Tibial nerve (tissue), 4 donors: ENCODE data around the gene NEU1. TPM values are rescaled to one million over a fixed set of nuclear protein-coding genes. Genes with fewer than 3 reads are reported as not detected.
A peak's percentile ranks its signal among the peaks of the same experiment; 100 is the strongest.

Experiments
- DNase-seq, 2 donors: peaks; one replicate each; pipeline ENCODE4 v3.0.0-alpha.2; 2019; ENCODE audit warnings: low spot score in 2 of 2
- H3K27ac ChIP-seq, 4 donors: fragments of 200-600 bp; sonication (generic) in 3 of 4; one replicate each; pipeline ENCODE4 v1.5.1; 2017 to 2019; ENCODE audit warnings: mild to moderate bottlenecking in 1 of 4
- H3K27me3 ChIP-seq, 2 donors: fragments of 200-600 bp; sonication (generic) in 1 of 2; one replicate each; pipeline versions ENCODE4 v1.5.1 to v1.6.0; 2017 to 2019
- H3K36me3 ChIP-seq, 3 donors: fragments of 200-600 bp; sonication (generic); one replicate each; pipeline ENCODE4 v1.5.1; 2018 to 2019
- H3K4me1 ChIP-seq, 4 donors: fragments of 200-600 bp; sonication (generic) in 3 of 4; one replicate each; pipeline ENCODE4 v1.5.1; 2017 to 2019
- H3K4me3 ChIP-seq, 4 donors: fragments of 200-600 bp; sonication (generic) in 3 of 4; one replicate each; pipeline ENCODE4 v1.5.1; 2017 to 2019; ENCODE audit warnings: mild to moderate bottlenecking in 1 of 4, moderate library complexity in 1 of 4
- H3K9me3 ChIP-seq, 4 donors: fragments of 200-600 bp; sonication (generic) in 3 of 4; one replicate each; pipeline ENCODE4 v1.5.1; 2017 to 2019
- EP300 ChIP-seq, 2 donors: sonication (generic); formaldehyde crosslinking; IDR thresholded peaks; one replicate each; pipeline ENCODE4 v1.6.1; 2017; ENCODE audit warnings: antibody characterized with exemption in 2 of 2, mild to moderate bottlenecking in 1 of 2
- POLR2A ChIP-seq, 2 donors: fragments of 450-650 bp; IDR thresholded peaks; one replicate each; pipeline ENCODE4 v1.6.1; 2017; ENCODE audit warnings: antibody characterized with exemption in 2 of 2, mild to moderate bottlenecking in 2 of 2, moderate library complexity in 2 of 2
- WGBS, 2 donors: methylation state at CpG; one replicate each; pipeline ENCODE4 v1.1.5; 2018; 5-methylcytosine and 5-hydroxymethylcytosine counted together
- total RNA-seq, 4 donors: library from RNA; depleted of rRNA; stranded (reverse); fragments of >200 nt; gene quantifications; one replicate each; pipeline ENCODE4 v1.1.0, GENCODE V29; 2016
- TF ChIP-seq, protein P1 (sequence below), 5 experiments: fragments of 200-600 bp in 3 of 5; fragments of 450-650 bp in 2 of 5; sonication (generic) in 3 of 5; IDR thresholded peaks; one replicate each; pipeline ENCODE4 v1.5.1; 2016 to 2019; ENCODE audit warnings: antibody characterized with exemption in 5 of 5, mild to moderate bottlenecking in 3 of 5, moderate library complexity in 2 of 5

NEU1 gene
- total RNA-seq, 4 donors from 2014 or later: 25.8 to 44.6 (median 33.8) TPM

DNA sequence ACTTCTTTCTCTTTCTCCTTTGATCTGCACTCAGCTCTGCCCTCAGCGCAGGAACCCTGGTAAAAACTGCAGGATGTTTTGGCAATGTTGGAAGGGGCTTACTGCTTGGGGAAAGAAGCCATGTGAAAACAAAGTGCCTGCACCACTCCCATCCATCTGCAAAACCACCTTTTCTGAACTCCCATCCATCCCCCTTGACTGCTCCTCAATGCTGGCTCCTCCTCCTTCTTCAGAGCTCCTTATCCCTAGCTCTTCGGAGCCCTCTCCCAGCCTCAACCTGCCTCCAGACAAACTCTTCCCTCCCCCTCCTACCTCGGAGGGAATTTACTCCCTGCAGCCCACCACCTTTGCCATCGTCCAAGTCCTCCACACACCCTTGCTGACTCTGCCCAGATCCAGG, 43.5 kb upstream of the NEU1 start:
- Histone ChIP-seq H3K9me3 (no peaks in the 10 kb centered on the region), H3K27ac (no peak overlapping the region), H3K27me3 (no peaks in the 10 kb centered on the region), H3K36me3 (no peaks in the 10 kb centered on the region), H3K4me3 (no peak overlapping the region), H3K4me1 (peaks cover 0 to 21% (median 10%) of the 10 kb centered on the region in 4 donors)
- WGBS, 2 donors: 25 to 28% methylated on average over 4 of the region's 4 CpGs
- DNase-seq: no peak
- TF ChIP-seq POLR2A (IDR thresholded peaks at IDR 0.05) (no peak), EP300 (IDR thresholded peaks at IDR 0.05) (no peak)
- TF ChIP-seq, protein P1, sequence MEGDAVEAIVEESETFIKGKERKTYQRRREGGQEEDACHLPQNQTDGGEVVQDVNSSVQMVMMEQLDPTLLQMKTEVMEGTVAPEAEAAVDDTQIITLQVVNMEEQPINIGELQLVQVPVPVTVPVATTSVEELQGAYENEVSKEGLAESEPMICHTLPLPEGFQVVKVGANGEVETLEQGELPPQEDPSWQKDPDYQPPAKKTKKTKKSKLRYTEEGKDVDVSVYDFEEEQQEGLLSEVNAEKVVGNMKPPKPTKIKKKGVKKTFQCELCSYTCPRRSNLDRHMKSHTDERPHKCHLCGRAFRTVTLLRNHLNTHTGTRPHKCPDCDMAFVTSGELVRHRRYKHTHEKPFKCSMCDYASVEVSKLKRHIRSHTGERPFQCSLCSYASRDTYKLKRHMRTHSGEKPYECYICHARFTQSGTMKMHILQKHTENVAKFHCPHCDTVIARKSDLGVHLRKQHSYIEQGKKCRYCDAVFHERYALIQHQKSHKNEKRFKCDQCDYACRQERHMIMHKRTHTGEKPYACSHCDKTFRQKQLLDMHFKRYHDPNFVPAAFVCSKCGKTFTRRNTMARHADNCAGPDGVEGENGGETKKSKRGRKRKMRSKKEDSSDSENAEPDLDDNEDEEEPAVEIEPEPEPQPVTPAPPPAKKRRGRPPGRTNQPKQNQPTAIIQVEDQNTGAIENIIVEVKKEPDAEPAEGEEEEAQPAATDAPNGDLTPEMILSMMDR (IDR thresholded peaks at IDR 0.05): no peak

DNA sequence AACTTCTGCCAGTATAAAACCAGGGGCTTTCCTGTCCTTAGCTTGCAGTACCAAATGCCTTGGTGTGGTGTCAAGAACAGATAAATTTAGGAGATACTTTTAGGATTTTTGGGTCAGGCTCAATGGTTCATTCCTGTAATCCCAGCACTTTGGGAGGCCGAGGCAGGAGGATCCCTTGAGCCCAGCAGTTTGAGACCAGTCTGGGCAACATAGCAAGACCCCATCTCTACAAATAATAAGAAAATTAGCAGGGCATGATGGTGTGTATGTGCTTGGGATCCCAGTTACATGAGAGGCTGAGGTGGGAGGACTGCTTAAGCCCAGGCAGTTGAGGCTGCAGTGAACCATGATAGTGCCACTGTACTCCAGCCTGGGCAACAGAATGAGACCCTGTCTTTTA, 42.4 kb upstream of the NEU1 start:
- 89 to 95% methylated on average over 1 of the region's 1 CpG for WGBS, 2 donors
- H3K27me3 ChIP-seq: no peaks in the 10 kb centered on the region
- peaks cover 0 to 4% (median 0%) of the 10 kb centered on the region in 3 donors for H3K36me3 ChIP-seq
- TF ChIP-seq, protein P1 (IDR thresholded peaks at IDR 0.05): no peak
- TF ChIP-seq EP300 (IDR thresholded peaks at IDR 0.05) (no peak), POLR2A (IDR thresholded peaks at IDR 0.05) (no peak)
- peaks cover 0 to 28% (median 12%) of the 10 kb centered on the region in 4 donors for H3K4me1 ChIP-seq
- no peak for DNase-seq
- no peaks in the 10 kb centered on the region for H3K9me3 ChIP-seq
- H3K27ac ChIP-seq: no peak overlapping the region
- no peak overlapping the region for H3K4me3 ChIP-seq

DNA sequence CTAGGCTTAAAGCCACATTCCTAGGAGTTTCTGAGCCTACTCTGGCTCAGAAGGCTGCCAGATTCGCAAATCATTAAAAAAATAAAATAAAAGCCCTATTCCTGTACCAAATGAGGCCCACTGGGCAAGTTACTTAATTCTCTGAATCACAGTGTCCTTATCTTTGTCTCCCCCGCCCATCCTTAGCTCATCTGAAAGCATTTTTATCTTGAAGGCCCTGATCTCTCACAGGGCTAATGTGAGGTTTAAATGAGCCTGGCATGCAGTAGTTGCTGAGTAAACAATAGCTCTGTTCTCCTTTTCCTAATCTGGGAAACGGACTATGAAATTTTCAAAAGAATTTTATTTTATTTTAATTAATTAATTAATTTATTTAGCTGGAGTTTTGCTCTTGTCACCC, 41.3 kb upstream of the NEU1 start:
- no peaks in the 10 kb centered on the region for H3K9me3 ChIP-seq
- H3K27ac ChIP-seq: peak overlapping the region in 2 of 4 donors; percentile 90 to 91
- 81 to 86% methylated on average over 3 of the region's 3 CpGs for WGBS, 2 donors
- TF ChIP-seq, protein P1 (IDR thresholded peaks at IDR 0.05): no peak
- H3K4me1 ChIP-seq: peaks cover 0 to 39% (median 13%) of the 10 kb centered on the region in 4 donors
- H3K36me3 ChIP-seq: peaks cover 0 to 7% (median 0%) of the 10 kb centered on the region in 3 donors
- DNase-seq: no peak
- no peaks in the 10 kb centered on the region for H3K27me3 ChIP-seq
- H3K4me3 ChIP-seq: no peak overlapping the region

DNA sequence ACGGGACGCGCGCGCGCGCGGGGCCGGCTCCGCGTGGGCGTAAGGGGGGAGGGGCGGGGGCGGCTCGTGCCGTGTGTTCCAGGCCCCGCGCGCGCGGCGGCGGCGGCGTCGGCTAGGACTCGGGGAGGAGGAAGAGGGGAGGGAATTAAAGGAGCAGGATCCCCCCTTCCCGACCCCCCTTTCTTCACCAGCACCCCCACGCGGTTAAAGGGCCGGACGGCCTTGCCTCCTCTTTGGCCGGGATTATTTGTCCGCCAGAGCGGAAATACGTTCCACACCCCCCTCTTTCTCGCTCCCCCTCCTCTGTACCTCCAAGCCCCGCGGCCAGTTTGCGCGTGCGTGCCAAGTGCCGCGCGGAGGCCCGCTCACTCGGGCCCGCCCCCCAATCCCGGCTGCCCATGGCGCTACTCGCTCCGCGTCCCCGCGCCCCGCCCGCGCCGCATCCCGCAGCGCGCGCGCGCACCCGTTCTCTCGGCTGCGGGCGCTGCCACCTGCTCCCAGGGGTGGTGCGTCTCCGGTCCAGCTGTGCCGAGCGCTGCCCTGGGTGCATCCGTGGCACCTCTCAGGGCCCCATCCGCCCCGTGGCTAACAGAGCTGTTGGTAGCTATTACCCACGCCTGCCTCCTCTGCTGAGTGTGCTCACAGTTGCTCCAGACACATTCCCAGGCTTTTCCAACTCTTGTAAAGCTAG, 39.5 kb upstream of the NEU1 start, which contains the start of gene ZBTB12:
Gene ZBTB12 (minus strand): TSS at position 134 of the 691 bp plus-strand sequence. CDS start 781 bp downstream, outside the sequence.
- H3K4me3 ChIP-seq: peak within 1 kb of the TSS; percentile 51 to 81 (median 66)
- H3K36me3 ChIP-seq: peaks cover 0 to 7% (median 0%) of the 10 kb centered on the region in 3 donors
- DNase-seq: peak; percentile 80 to 81
- H3K4me1 ChIP-seq: peaks cover 0 to 47% (median 18%) of the 10 kb centered on the region in 4 donors
- WGBS, 2 donors: 0% methylated on average over 21 to 30 of the region's 77 CpGs
- TF ChIP-seq POLR2A (IDR thresholded peaks at IDR 0.05): peak in 1 of 2 donors; percentile 50
- TF ChIP-seq, protein P1 (IDR thresholded peaks at IDR 0.05): peak in 2 of 5 experiments; percentile 15 to 59
- TF ChIP-seq EP300 (IDR thresholded peaks at IDR 0.05): peak in 1 of 2 donors; percentile 60
- H3K27me3 ChIP-seq: no peaks in the 10 kb centered on the region
- H3K27ac ChIP-seq: peak within 1 kb of the TSS; percentile 70 to 91 (median 87)
- H3K9me3 ChIP-seq: no peaks in the 10 kb centered on the region

DNA sequence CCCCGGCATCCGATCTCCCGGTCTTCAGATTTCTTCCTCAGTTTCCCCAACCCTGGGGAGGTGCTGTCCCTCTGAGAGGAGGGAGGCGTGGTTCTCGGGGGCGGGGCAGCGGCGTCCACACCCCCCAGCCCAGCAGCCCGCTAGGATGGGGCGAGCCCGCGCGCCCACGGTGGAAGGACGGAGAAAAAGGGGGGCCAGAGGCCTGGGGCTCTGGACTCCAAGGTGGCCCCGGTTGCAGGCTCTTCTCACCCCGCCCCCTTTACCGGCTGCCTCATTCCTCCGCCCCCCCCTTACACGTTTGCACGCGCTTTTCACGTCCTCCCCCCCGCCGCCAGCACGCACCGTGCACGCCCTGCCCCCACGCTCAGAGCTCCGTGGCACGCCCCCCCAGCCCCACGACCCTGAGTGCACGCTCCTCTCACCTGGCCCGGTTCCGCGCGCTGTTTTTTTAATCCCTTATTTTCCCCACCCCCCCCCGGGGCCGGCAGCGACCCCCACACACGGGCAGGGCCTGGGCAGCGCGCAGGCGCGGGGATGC, 38.9 kb upstream of the NEU1 start:
- peak in 1 of 2 donors; percentile 30 for DNase-seq
- Histone ChIP-seq H3K27me3 (no peaks in the 10 kb centered on the region), H3K27ac (peak overlapping the region; percentile 70 to 91 (median 87)), H3K36me3 (peaks cover 0 to 7% (median 0%) of the 10 kb centered on the region in 3 donors), H3K9me3 (no peaks in the 10 kb centered on the region), H3K4me3 (peak overlapping the region; percentile 45 to 81 (median 55)), H3K4me1 (peaks cover 0 to 53% (median 19%) of the 10 kb centered on the region in 4 donors)
- peak in 1 of 2 donors; percentile 27 for TF ChIP-seq EP300 (IDR thresholded peaks at IDR 0.05)
- no peak for TF ChIP-seq POLR2A (IDR thresholded peaks at IDR 0.05)
- WGBS, 2 donors: 2 to 3% methylated on average over 25 to 35 of the region's 45 CpGs
